ENCODE results near the gene UGT1A7.

The UGT1A7 gene

DNA sequence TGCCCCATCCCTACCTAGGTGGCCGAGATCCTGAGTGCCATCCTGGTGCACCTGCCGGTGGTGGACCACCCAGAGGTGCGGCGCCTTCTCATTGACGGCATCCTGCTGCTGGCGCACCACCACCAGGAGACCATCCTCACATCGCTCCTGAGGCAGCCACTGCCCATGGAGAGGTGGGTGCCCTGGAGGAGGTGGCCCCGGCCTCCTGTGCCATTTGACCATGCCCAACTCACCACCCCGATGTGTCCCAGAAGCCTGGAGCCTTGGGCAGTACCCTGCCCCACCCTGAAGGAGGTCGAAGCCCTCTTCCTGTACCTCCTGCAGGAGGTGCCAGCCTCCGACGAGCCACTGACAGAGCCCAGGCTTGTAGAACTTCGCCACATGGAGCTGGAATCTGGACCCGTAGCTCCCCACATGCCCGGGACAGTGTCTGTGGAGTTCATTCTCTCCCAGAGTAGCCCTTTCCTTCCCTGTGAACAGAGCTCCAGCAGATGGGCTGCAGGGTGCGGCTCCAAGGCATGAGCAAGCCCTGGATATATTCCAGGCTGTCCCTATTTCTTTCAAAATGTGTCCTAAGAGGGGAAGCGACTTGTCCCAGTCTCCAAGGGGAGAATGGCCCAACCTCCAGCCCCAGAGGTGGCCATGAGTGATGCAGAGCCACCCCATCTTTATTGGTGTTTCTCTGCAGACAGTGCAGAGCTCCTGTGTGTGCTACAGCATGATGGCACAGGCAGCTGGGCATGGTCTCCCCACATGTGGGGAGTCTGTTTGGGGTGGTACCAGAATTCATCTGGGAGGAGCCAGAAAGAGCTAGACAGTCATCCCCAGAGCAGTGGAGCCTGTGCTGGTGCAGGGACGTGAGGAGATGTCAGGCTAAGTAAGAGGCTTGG, 138.4 kb downstream of the UGT1A7 start:
- no peak for DNase-seq

DNA sequence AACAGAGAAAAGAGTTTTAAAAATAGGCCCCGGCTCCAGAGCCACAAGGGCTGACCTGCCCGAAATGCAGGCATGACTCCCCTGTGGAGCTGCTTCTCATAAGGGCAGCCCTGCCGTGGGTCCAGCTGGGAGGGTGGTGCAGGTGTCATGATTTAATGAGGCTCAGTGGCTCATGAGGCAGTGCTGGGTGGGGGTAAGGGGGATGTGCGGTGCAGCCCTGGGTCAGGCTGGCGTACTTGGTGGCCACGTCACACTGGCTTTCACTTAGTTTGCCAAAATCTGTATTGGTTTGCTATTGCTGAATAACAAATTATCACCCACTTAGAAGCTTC, 139.0 kb downstream of the UGT1A7 start:
- no peak for DNase-seq

DNA sequence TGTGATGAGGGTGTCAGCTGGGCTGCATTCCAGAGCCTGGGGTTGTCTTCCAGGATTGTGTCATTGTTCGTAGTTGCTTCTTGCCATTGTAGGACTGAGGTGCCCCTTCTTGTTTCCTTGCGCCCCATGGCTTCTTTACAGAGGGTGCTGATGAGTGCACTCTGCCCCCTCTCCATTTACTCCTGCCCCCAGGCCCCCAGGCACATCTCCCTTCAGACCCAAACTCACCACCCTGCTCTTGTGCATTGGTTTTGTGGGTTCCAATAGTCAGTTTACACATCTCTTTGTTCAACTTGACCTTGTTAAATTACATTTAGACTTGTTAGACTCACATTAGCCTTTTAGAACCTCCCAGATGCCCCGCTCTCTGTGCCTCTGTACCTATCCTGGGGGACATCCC, 139.5 kb downstream of the UGT1A7 start:
- DNase-seq = no peak

GRCh38 chr2:233821709-233822100, 140.0 kb downstream of the UGT1A7 start:
- no peak for DNase-seq

DNA sequence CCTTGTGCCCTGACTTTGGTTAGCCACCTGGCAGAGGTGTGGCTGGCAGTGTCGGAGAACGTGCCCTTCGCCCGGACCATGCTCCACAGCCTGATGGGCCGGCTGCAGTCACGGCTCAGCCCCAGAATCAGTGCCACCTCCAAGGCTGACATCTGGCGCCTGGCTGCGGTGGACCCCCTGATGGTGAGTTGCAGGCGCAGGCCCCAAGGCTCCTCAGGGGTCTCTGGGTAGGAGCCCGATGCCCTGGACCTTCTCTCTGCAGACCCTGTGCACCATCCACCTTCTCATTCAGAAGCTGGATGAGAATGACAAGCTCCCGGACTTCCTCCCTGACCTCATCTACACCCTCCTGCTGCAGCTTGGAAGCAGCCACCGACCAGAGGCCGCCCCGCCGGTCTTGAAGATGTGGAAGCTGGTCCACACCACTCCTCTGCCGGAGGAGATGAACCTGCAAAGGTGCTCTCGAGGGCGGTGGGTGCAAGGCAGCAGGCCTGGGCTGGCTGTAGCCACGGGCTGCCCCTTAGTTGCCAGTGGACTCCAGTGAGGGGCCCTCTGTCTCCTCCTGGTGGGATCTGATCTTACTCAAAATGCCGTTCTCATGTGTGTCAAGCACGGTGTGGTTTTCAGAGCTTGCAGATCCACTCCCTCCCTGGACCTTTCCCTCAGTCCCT, 140.5 kb downstream of the UGT1A7 start:
- no peak for DNase-seq

All from T-helper 9 cell (primary cell).